SK-N-SH treated with all-trans-retinoic acid at 6 μM for 48 hours (cell line): ENCODE results near the gene SASH1.

ENCODE experiments used
- ATAC-seq: fragments of 200-7000 bp; cut with Tn5 transposase; 3 replicates; pipeline ENCODE4 v1.9.1; 2020; ENCODE audit warnings: mild to moderate bottlenecking, moderate library complexity
- GLIS3 ChIP-seq: fragments of 250-450 bp; sonication (Bioruptor Pico); IDR thresholded peaks from 2 replicates; pipeline ENCODE4 v1.5.0; 2020; ENCODE audit warnings: mild to moderate bottlenecking, moderate library complexity
- OSR1 ChIP-seq: fragments of 250-450 bp; sonication (Bioruptor Pico); IDR thresholded peaks from 2 replicates; pipeline ENCODE4 v1.8.0; 2022; ENCODE audit warnings: moderate library complexity, mild to moderate bottlenecking, inconsistent platforms
- PPARA ChIP-seq: fragments of 250-450 bp; sonication (Bioruptor Pico); IDR thresholded peaks from 2 replicates; pipeline ENCODE4 v1.5.0; 2020; ENCODE audit warnings: mild to moderate bottlenecking, borderline replicate concordance
- RARB ChIP-seq: fragments of 250-450 bp; sonication (Bioruptor Pico); IDR thresholded peaks from 2 replicates; pipeline ENCODE4 v1.8.0; 2021; ENCODE audit warnings: mild to moderate bottlenecking, moderate library complexity
- SNAI2 ChIP-seq: fragments of 250-450 bp; sonication (Bioruptor Pico); IDR thresholded peaks from 2 replicates; pipeline ENCODE4 v1.5.0; 2020; ENCODE audit warnings: mild to moderate bottlenecking, moderate library complexity
- TCF4 ChIP-seq: fragments of 250-450 bp; sonication (Bioruptor Pico); IDR thresholded peaks from 2 replicates; pipeline ENCODE4 v1.8.0; 2021; ENCODE audit warnings: mild to moderate bottlenecking, moderate library complexity, borderline replicate concordance
- TOX ChIP-seq: fragments of 250-450 bp; sonication (Bioruptor Pico); IDR thresholded peaks from 2 replicates; pipeline ENCODE4 v1.8.0; 2021; ENCODE audit warnings: mild to moderate bottlenecking, moderate library complexity, borderline replicate concordance
- ZC3H10 ChIP-seq: fragments of 250-450 bp; sonication (Bioruptor Pico); IDR thresholded peaks from 2 replicates; pipeline ENCODE4 v1.5.1; 2021; ENCODE audit warnings: mild to moderate bottlenecking, moderate library complexity
- ZFP3 ChIP-seq: fragments of 250-450 bp; sonication (Bioruptor Pico); IDR thresholded peaks from 2 replicates; pipeline ENCODE4 v1.5.0; 2020; ENCODE audit warnings: mild to moderate bottlenecking, moderate library complexity
- ZFP30 ChIP-seq: fragments of 450-650 bp; formaldehyde crosslinking; IDR thresholded peaks from 2 replicates; pipeline ENCODE4 v1.5.0; 2022; ENCODE audit warnings: mild to moderate bottlenecking, moderate library complexity
- ZNF565 ChIP-seq: fragments of 450-650 bp; formaldehyde crosslinking; conservative IDR thresholded peaks from 2 replicates; pipeline ENCODE4 v1.5.0; 2020; ENCODE audit warnings: low read depth, mild to moderate bottlenecking, moderate library complexity
- ZNF8 ChIP-seq: fragments of 450-650 bp; formaldehyde crosslinking; IDR thresholded peaks from 2 replicates; pipeline ENCODE4 v1.5.0; 2020; ENCODE audit warnings: mild to moderate bottlenecking, moderate library complexity
- TF ChIP-seq, protein P1 (sequence below): fragments of 250-450 bp; sonication (Bioruptor Pico); IDR thresholded peaks from 2 replicates; pipeline ENCODE4 v1.8.0; 2021; ENCODE audit warnings: low read depth, mild to moderate bottlenecking, moderate library complexity, borderline replicate concordance
- TF ChIP-seq, protein P2 (sequence below): fragments of 250-450 bp; sonication (Bioruptor Pico); IDR thresholded peaks from 2 replicates; pipeline ENCODE4 v1.8.0; 2020; ENCODE audit warnings: mild to moderate bottlenecking, moderate library complexity, borderline replicate concordance
- TF ChIP-seq, protein P3 (sequence below): fragments of 250-450 bp; sonication (Bioruptor Pico); IDR thresholded peaks from 2 replicates; pipeline ENCODE4 v1.5.1; 2021; ENCODE audit warnings: mild to moderate bottlenecking, moderate library complexity
- TF ChIP-seq, protein P4 (sequence below): fragments of 250-450 bp; sonication (Bioruptor Pico); IDR thresholded peaks from 2 replicates; pipeline ENCODE4 v1.5.0; 2020; ENCODE audit warnings: mild to moderate bottlenecking, moderate library complexity

SASH1 gene

DNA sequence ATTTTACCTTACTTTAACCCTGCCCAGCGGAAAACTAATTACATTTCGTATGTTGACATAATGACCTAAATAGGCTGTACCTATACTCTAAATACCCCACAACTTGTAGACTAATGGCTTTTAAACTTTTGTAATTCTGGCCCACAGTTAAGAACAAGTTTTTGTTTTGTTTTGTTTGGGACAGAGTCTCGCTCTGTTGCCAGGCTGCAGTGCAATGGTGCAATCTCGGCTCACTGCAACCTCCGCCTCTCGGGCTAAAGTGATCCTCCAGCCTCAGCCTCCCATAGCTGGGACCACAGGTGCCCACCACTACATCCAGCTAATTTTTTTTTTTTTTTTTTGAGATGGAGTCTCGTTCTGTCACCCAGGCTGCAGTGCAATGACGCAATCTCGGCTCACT, 5.7 kb upstream of the SASH1 start:
- TF ChIP-seq, protein P1, sequence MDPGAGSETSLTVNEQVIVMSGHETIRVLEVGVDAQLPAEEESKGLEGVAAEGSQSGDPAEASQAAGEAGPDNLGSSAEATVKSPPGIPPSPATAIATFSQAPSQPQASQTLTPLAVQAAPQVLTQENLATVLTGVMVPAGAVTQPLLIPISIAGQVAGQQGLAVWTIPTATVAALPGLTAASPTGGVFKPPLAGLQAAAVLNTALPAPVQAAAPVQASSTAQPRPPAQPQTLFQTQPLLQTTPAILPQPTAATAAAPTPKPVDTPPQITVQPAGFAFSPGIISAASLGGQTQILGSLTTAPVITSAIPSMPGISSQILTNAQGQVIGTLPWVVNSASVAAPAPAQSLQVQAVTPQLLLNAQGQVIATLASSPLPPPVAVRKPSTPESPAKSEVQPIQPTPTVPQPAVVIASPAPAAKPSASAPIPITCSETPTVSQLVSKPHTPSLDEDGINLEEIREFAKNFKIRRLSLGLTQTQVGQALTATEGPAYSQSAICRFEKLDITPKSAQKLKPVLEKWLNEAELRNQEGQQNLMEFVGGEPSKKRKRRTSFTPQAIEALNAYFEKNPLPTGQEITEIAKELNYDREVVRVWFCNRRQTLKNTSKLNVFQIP (CRISPR knock-in tag) = no peak
- TF ChIP-seq, protein P2, sequence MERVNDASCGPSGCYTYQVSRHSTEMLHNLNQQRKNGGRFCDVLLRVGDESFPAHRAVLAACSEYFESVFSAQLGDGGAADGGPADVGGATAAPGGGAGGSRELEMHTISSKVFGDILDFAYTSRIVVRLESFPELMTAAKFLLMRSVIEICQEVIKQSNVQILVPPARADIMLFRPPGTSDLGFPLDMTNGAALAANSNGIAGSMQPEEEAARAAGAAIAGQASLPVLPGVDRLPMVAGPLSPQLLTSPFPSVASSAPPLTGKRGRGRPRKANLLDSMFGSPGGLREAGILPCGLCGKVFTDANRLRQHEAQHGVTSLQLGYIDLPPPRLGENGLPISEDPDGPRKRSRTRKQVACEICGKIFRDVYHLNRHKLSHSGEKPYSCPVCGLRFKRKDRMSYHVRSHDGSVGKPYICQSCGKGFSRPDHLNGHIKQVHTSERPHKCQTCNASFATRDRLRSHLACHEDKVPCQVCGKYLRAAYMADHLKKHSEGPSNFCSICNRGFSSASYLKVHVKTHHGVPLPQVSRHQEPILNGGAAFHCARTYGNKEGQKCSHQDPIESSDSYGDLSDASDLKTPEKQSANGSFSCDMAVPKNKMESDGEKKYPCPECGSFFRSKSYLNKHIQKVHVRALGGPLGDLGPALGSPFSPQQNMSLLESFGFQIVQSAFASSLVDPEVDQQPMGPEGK (CRISPR knock-in tag) = no peak
- no peak for TF ChIP-seq ZC3H10
- ATAC-seq = no peak

DNA sequence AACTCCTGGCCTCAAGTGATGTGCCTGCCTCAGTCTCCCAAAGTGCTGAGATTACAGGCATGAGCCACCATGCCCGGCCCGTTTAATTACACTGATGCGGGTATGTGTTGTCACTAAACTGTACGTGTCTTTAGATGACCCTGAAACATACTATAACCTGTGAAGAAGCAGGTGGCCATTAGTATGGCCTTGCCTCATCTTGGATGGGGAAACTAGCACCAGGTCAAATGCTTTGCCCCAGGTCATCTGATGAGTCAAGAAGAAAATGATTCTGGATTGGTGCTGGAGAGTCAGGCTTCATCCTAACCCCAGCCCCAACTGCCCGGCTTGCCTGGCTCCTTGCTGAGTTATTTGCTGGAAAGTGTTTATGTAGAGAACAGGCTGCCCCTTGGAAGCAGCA, 2.9 kb upstream of the SASH1 start:
- no peak for ATAC-seq
- TF ChIP-seq, protein P1 (CRISPR knock-in tag) = no peak
- TF ChIP-seq, protein P3, sequence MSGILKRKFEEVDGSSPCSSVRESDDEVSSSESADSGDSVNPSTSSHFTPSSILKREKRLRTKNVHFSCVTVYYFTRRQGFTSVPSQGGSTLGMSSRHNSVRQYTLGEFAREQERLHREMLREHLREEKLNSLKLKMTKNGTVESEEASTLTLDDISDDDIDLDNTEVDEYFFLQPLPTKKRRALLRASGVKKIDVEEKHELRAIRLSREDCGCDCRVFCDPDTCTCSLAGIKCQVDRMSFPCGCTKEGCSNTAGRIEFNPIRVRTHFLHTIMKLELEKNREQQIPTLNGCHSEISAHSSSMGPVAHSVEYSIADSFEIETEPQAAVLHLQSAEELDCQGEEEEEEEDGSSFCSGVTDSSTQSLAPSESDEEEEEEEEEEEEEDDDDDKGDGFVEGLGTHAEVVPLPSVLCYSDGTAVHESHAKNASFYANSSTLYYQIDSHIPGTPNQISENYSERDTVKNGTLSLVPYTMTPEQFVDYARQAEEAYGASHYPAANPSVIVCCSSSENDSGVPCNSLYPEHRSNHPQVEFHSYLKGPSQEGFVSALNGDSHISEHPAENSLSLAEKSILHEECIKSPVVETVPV (CRISPR knock-in tag) = no peak
- TF ChIP-seq TCF4 = no peak
- TF ChIP-seq ZFP3 (CRISPR knock-in tag) = no peak
- TF ChIP-seq TOX (CRISPR knock-in tag) = no peak
- no peak for TF ChIP-seq ZFP30 (CRISPR knock-in tag)
- TF ChIP-seq OSR1 (CRISPR knock-in tag) = no peak
- TF ChIP-seq RARB = no peak
- TF ChIP-seq, protein P2 (CRISPR knock-in tag) = no peak
- TF ChIP-seq, protein P4, sequence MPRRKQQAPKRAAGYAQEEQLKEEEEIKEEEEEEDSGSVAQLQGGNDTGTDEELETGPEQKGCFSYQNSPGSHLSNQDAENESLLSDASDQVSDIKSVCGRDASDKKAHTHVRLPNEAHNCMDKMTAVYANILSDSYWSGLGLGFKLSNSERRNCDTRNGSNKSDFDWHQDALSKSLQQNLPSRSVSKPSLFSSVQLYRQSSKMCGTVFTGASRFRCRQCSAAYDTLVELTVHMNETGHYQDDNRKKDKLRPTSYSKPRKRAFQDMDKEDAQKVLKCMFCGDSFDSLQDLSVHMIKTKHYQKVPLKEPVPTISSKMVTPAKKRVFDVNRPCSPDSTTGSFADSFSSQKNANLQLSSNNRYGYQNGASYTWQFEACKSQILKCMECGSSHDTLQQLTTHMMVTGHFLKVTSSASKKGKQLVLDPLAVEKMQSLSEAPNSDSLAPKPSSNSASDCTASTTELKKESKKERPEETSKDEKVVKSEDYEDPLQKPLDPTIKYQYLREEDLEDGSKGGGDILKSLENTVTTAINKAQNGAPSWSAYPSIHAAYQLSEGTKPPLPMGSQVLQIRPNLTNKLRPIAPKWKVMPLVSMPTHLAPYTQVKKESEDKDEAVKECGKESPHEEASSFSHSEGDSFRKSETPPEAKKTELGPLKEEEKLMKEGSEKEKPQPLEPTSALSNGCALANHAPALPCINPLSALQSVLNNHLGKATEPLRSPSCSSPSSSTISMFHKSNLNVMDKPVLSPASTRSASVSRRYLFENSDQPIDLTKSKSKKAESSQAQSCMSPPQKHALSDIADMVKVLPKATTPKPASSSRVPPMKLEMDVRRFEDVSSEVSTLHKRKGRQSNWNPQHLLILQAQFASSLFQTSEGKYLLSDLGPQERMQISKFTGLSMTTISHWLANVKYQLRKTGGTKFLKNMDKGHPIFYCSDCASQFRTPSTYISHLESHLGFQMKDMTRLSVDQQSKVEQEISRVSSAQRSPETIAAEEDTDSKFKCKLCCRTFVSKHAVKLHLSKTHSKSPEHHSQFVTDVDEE = no peak
- no peak for TF ChIP-seq ZNF565 (CRISPR knock-in tag)
- no peak for TF ChIP-seq SNAI2 (CRISPR knock-in tag)
- no peak for TF ChIP-seq GLIS3 (CRISPR knock-in tag)
- TF ChIP-seq ZNF8 = no peak
- TF ChIP-seq, all 23 proteins: peak for 0

DNA sequence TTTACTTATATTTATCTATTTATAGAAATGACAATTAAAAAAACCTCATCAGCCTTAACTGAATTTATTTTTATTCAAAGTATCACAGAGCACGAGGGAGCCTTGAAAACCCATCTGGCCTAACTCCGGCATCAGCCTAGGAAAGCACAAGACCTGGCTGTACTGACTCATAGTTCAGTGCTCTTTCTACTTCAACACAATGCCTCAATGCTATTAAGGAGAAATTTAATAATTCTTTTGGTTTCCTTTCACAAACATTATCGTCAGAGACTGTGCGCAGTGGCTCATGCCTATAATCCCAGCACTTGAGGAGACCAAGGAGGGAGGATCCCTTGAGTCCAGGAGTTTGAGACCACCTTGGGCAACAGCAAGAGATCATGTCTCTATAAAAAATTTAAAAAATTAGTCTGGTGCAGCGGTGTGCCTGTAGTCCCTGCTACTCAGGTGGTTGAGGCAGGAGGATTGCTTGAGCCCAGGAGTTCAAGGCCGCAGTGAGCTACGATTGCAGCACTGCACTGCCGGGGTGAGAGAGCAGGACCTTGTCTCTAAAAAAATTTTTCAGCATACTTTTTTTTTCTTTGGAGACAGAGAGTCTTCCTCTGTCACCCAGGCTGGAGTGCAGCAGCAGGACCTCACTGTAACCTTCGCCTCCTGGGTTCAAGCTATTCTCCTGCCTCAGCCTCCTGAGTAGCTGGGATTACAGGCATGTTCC, 1.9 kb upstream of the SASH1 start:
- no peak for TF ChIP-seq GLIS3 (CRISPR knock-in tag)
- TF ChIP-seq ZFP3 (CRISPR knock-in tag) = no peak
- no peak for TF ChIP-seq TCF4
- TF ChIP-seq, protein P4 = no peak
- no peak for TF ChIP-seq RARB
- TF ChIP-seq ZNF8 = no peak
- TF ChIP-seq, protein P2 (CRISPR knock-in tag) = no peak
- no peak for TF ChIP-seq TOX (CRISPR knock-in tag)
- TF ChIP-seq ZC3H10 = no peak
- TF ChIP-seq PPARA = no peak
- TF ChIP-seq, protein P1 (CRISPR knock-in tag) = no peak
- TF ChIP-seq SNAI2 (CRISPR knock-in tag) = no peak
- no peak for ATAC-seq
